Astrocyte (in vitro differentiated cells and primary cell): ENCODE measurements around the gene CHCHD6. TPM values are rescaled to one million over a fixed set of nuclear protein-coding genes. Genes with fewer than 3 reads are reported as not detected.

Experiments
- DNase-seq: peaks from one replicate; pipeline ENCODE4 v3.0.0-alpha.2; 2010; ENCODE audit warnings: low read depth
- FAIRE-seq: peaks from 2 replicates; lab custom pipeline; 2011; peaks lifted over from hg19 to GRCh38; lab: Jason Lieb, UNC
- H2AFZ ChIP-seq: 2 replicates; pipeline ENCODE4 v1.6.0; 2012; ENCODE audit warnings: low read depth, low read length, inconsistent platforms
- H3K27ac ChIP-seq: 2 replicates; pipeline ENCODE4 v1.5.1; 2011; ENCODE audit warnings: low read depth, low read length, inconsistent platforms
- H3K27me3 ChIP-seq: 2 replicates; pipeline ENCODE4 v1.6.0; 2011; ENCODE audit warnings: low read length, inconsistent platforms; ENCODE audit not compliant: insufficient read depth
- H3K36me3 ChIP-seq: 2 replicates; pipeline ENCODE4 v1.5.1; 2011; ENCODE audit warnings: low read length, inconsistent platforms; ENCODE audit not compliant: insufficient read depth
- H3K4me1 ChIP-seq: 2 replicates; pipeline ENCODE4 v1.5.1; 2011; ENCODE audit warnings: low read length, inconsistent platforms; ENCODE audit not compliant: insufficient read depth
- H3K4me2 ChIP-seq: 2 replicates; pipeline ENCODE4 v1.6.0; 2012; ENCODE audit warnings: low read length, inconsistent platforms
- H3K4me3 ChIP-seq: 2 replicates; pipeline ENCODE4 v1.5.1; 2011; ENCODE audit warnings: low read depth, mild to moderate bottlenecking, low read length, inconsistent platforms; ENCODE audit not compliant: insufficient read depth
- H3K79me2 ChIP-seq: 2 replicates; pipeline ENCODE4 v1.6.0; 2012; ENCODE audit warnings: mild to moderate bottlenecking, low read length, inconsistent platforms; ENCODE audit not compliant: insufficient read depth
- H3K9ac ChIP-seq: 2 replicates; pipeline ENCODE4 v1.6.0; 2012; ENCODE audit warnings: mild to moderate bottlenecking, low read length, inconsistent platforms
- H3K9me3 ChIP-seq: 2 replicates; pipeline ENCODE4 v1.5.1; 2012; ENCODE audit warnings: low read depth, mild to moderate bottlenecking, low read length, inconsistent platforms; ENCODE audit not compliant: insufficient read depth
- H4K20me1 ChIP-seq: 2 replicates; pipeline ENCODE4 v1.6.0; 2012; ENCODE audit warnings: low read length, inconsistent platforms; ENCODE audit not compliant: insufficient read depth
- H3K27ac Mint-ChIP-seq: one replicate; pipeline ENCODE4 v1.8.0; 2021; ENCODE audit warnings: mild to moderate bottlenecking, mixed read lengths; ENCODE audit not compliant: unreplicated experiment
- H3K27me3 Mint-ChIP-seq: one replicate; pipeline ENCODE4 v1.8.0; 2021; ENCODE audit warnings: low read depth, mixed read lengths; ENCODE audit not compliant: unreplicated experiment
- H3K36me3 Mint-ChIP-seq: one replicate; pipeline ENCODE4 v1.8.0; 2021; ENCODE audit warnings: low read depth, mixed read lengths; ENCODE audit not compliant: unreplicated experiment
- H3K4me1 Mint-ChIP-seq: one replicate; pipeline ENCODE4 v1.8.0; 2021; ENCODE audit warnings: low read depth, mixed read lengths; ENCODE audit not compliant: unreplicated experiment
- H3K4me3 Mint-ChIP-seq: one replicate; pipeline ENCODE4 v1.8.0; 2021; ENCODE audit warnings: mild to moderate bottlenecking, moderate library complexity, mixed read lengths; ENCODE audit not compliant: unreplicated experiment
- H3K9me3 Mint-ChIP-seq: one replicate; pipeline ENCODE4 v1.8.0; 2021; ENCODE audit warnings: mild to moderate bottlenecking, mixed read lengths; ENCODE audit not compliant: unreplicated experiment
- CTCF ChIP-seq: IDR thresholded peaks from 2 replicates; pipeline ENCODE4 v1.5.1; 2011; ENCODE audit warnings: low read depth, mild to moderate bottlenecking, inconsistent platforms, low read length, moderate library complexity; ENCODE audit not compliant: insufficient read depth
- EZH2 ChIP-seq: IDR thresholded peaks from 2 replicates; pipeline ENCODE4 v1.6.1; 2012; ENCODE audit warnings: mild to moderate bottlenecking, low read length, inconsistent platforms; ENCODE audit not compliant: insufficient read depth
- total RNA-seq: library from RNA; stranded (reverse); gene quantifications from 2 replicates; pipeline ENCODE4 v1.2.1, GENCODE V29; 2021

CHCHD6 gene
- total RNA-seq, 1 donor from 2014 or later = 21.1 TPM

DNA sequence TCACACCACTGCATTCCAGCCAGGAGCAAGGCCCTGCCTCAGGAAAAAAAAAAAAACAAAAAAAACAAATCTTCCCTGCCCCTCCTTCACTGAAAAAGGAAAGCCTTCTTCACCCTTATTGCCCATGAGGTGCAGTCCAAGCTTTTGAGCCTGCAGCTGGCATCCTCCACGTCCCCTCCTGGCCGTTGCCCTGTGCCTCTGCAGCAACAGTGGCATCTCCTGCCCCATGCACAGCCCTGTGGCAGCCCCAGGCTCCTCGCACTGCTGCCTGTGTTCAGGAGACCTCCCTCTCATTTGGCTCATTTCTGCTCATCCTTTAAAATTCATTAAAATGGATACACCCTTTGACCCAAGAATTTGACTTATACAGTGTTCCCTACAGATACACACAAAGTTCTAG, 206.2 kb downstream of the CHCHD6 start:
- DNase-seq (no peak), FAIRE-seq (no peak)
- H3K36me3 ChIP-seq = no peaks in the 10 kb centered on the region
- no peak overlapping the region for H3K4me3 ChIP-seq
- no peaks in the 10 kb centered on the region for H3K27me3 ChIP-seq
- H2AFZ ChIP-seq = no peak overlapping the region
- no peaks in the 10 kb centered on the region for H4K20me1 ChIP-seq
- TF ChIP-seq EZH2 (no peak), CTCF (no peak)
- no peak overlapping the region for H3K9ac ChIP-seq
- no peak overlapping the region for H3K4me3 Mint-ChIP-seq
- peaks cover 34% of the 10 kb centered on the region for H3K4me1 Mint-ChIP-seq
- no peak overlapping the region for H3K4me2 ChIP-seq
- H3K9me3 Mint-ChIP-seq = peaks cover 3% of the 10 kb centered on the region
- H3K4me1 ChIP-seq = peaks cover 31% of the 10 kb centered on the region
- H3K36me3 Mint-ChIP-seq = peaks cover 6% of the 10 kb centered on the region
- no peaks in the 10 kb centered on the region for H3K79me2 ChIP-seq
- no peak overlapping the region for H3K27ac Mint-ChIP-seq
- H3K27me3 Mint-ChIP-seq = no peaks in the 10 kb centered on the region
- no peaks in the 10 kb centered on the region for H3K9me3 ChIP-seq
- H3K27ac ChIP-seq = no peak overlapping the region

GRCh38 chr3:126911162-126912026, 207.4 kb downstream of the CHCHD6 start:
- peaks cover 3% of the 10 kb centered on the region for H3K9me3 Mint-ChIP-seq
- H3K4me3 Mint-ChIP-seq = no peak overlapping the region
- FAIRE-seq (peak; percentile 76), DNase-seq (peak; percentile 97)
- TF ChIP-seq CTCF = no peak
- TF ChIP-seq EZH2 = no peak
- Histone ChIP-seq H3K9me3 (no peaks in the 10 kb centered on the region), H3K9ac (peak overlapping the region; percentile 29), H3K27ac (peak overlapping the region; percentile 64), H2AFZ (peak overlapping the region; percentile 3), H3K4me3 (peak overlapping the region; percentile 5), H3K4me2 (peak overlapping the region; percentile 46), H3K79me2 (no peaks in the 10 kb centered on the region), H3K36me3 (no peaks in the 10 kb centered on the region), H4K20me1 (no peaks in the 10 kb centered on the region), H3K27me3 (no peaks in the 10 kb centered on the region), H3K4me1 (peaks cover 31% of the 10 kb centered on the region)
- H3K27ac Mint-ChIP-seq = peak overlapping the region; percentile 6
- peaks cover 6% of the 10 kb centered on the region for H3K36me3 Mint-ChIP-seq
- no peaks in the 10 kb centered on the region for H3K27me3 Mint-ChIP-seq
- peaks cover 34% of the 10 kb centered on the region for H3K4me1 Mint-ChIP-seq

DNA sequence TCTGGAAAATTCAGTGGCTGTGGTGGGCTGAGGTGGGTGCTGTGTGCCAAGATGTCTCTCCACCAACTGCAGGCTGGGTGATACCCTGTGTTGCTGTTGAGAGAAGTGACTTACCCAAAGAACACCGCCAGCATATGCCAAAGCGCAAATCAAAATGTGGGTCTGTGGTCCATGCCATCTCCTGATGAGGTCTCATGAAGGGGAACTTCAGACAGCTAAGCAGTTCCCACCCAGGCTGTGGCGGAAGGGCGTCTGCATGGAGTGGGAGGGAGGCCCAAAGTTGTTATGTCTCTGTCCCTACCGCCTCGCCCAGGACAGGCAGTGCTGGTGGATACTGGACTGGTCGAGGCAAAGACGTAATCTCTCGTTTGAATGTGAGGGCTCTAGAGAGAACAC, 208.0 kb downstream of the CHCHD6 start:
- Mint-ChIP-seq H3K36me3 (peaks cover 4% of the 10 kb centered on the region), H3K4me3 (no peak overlapping the region), H3K27me3 (no peaks in the 10 kb centered on the region), H3K9me3 (no peaks in the 10 kb centered on the region), H3K4me1 (peaks cover 34% of the 10 kb centered on the region), H3K27ac (no peak overlapping the region)
- TF ChIP-seq EZH2 (no peak), CTCF (no peak)
- Histone ChIP-seq H3K9ac (peak overlapping the region; percentile 29), H3K4me3 (no peak overlapping the region), H4K20me1 (no peaks in the 10 kb centered on the region), H3K79me2 (no peaks in the 10 kb centered on the region), H3K27me3 (no peaks in the 10 kb centered on the region), H3K4me1 (peaks cover 31% of the 10 kb centered on the region), H3K9me3 (no peaks in the 10 kb centered on the region), H3K36me3 (no peaks in the 10 kb centered on the region), H2AFZ (no peak overlapping the region), H3K4me2 (peak overlapping the region; percentile 46), H3K27ac (peak overlapping the region; percentile 64)
- DNase-seq (no peak), FAIRE-seq (no peak)
